Activated naive CD8-positive, alpha-beta T cell treated with anti-CD3 and anti-CD28 coated beads for 36 hours (primary cell): ENCODE measurements around the gene CATSPER3. TPM values are rescaled to one million over a fixed set of nuclear protein-coding genes. Genes with fewer than 3 reads are reported as not detected.

Experiments
- DNase-seq: peaks from one replicate; pipeline ENCODE4 v3.0.0; 2021
- H3K27ac Mint-ChIP-seq: one replicate; pipeline ENCODE4 v1.8.0; 2022; ENCODE audit warnings: mild to moderate bottlenecking, moderate library complexity, mixed read lengths
- H3K27me3 Mint-ChIP-seq: one replicate; pipeline ENCODE4 v1.8.0; 2022; ENCODE audit warnings: mild to moderate bottlenecking, mixed read lengths
- H3K36me3 Mint-ChIP-seq: one replicate; pipeline ENCODE4 v1.8.0; 2021; ENCODE audit warnings: mild to moderate bottlenecking, mixed read lengths
- H3K4me1 Mint-ChIP-seq: one replicate; pipeline ENCODE4 v1.8.0; 2021; ENCODE audit warnings: mixed read lengths
- H3K4me3 Mint-ChIP-seq: one replicate; pipeline ENCODE4 v1.8.0; 2022; ENCODE audit warnings: mild to moderate bottlenecking, moderate library complexity, mixed read lengths
- H3K9me3 Mint-ChIP-seq: one replicate; pipeline ENCODE4 v1.8.0; 2022; ENCODE audit warnings: mixed read lengths
- total RNA-seq, 2 experiments: library from RNA; stranded (reverse); gene quantifications; one replicate each; pipeline ENCODE4 v1.2.3, GENCODE V29; 2021

Gene CATSPER3
- total RNA-seq, 2 experiments from 2014 or later: 0.39 to 0.46 TPM

- Mint-ChIP-seq H3K36me3 (no peaks in the 10 kb centered on the region), H3K9me3 (no peaks in the 10 kb centered on the region), H3K4me1 (peaks cover 29% of the 10 kb centered on the region), H3K4me3 (no peak overlapping the region), H3K27ac (no peak overlapping the region), H3K27me3 (peaks cover 82% of the 10 kb centered on the region)
- DNase-seq: no peak
These were observed 67.9 kb downstream of the CATSPER3 start for GRCh38 chr5:135035678-135036030.

- Mint-ChIP-seq H3K27ac (no peak overlapping the region), H3K4me1 (peaks cover 22% of the 10 kb centered on the region), H3K36me3 (no peaks in the 10 kb centered on the region), H3K4me3 (no peak overlapping the region), H3K27me3 (peaks cover 82% of the 10 kb centered on the region), H3K9me3 (no peaks in the 10 kb centered on the region)
- DNase-seq: no peak
These were observed 68.7 kb downstream of the CATSPER3 start for GRCh38 chr5:135036405-135036804.

GRCh38 chr5:135037519-135038204 lies 70.0 kb downstream of the CATSPER3 start:
- DNase-seq: no peak
- Mint-ChIP-seq H3K27ac (no peak overlapping the region), H3K36me3 (no peaks in the 10 kb centered on the region), H3K4me1 (peaks cover 14% of the 10 kb centered on the region), H3K4me3 (no peak overlapping the region), H3K27me3 (peaks cover 82% of the 10 kb centered on the region), H3K9me3 (no peaks in the 10 kb centered on the region)

DNA sequence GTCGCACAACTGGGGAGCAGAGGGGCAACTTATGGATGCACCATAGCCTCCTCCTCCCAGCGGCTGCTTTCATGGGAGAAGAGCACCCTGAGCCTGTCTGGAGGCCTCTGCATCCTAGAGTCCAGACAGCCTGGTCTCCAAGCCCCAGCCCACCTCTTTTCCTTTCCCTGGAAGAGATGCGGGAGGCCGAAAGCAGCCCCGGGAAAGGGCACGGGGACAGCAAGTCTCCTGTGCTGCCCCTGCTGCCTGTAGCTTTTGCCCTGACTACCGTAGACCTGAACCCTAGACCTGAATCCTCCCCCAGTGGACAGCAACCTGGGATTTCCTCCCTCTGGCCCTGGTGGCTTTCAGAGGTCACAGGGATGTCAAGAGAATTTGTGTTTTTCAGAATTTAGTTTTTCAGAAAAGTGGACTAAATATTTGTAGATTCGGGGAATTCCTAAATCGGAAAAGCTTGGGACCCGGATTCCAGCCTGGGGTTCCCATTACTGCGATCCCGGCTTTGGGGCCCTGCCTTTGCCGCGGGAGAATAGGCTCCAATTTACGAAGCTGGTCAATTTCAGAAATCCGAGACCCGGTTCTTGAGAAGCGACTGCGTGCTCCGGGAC lies 70.6 kb downstream of the CATSPER3 start:
- peaks cover 84% of the 10 kb centered on the region for H3K27me3 Mint-ChIP-seq
- no peak for DNase-seq
- no peaks in the 10 kb centered on the region for H3K36me3 Mint-ChIP-seq
- H3K9me3 Mint-ChIP-seq: no peaks in the 10 kb centered on the region
- H3K4me1 Mint-ChIP-seq: peaks cover 10% of the 10 kb centered on the region
- H3K27ac Mint-ChIP-seq: no peak overlapping the region
- H3K4me3 Mint-ChIP-seq: no peak overlapping the region

- H3K36me3 Mint-ChIP-seq: no peaks in the 10 kb centered on the region
- no peak for DNase-seq
- no peak overlapping the region for H3K27ac Mint-ChIP-seq
- H3K27me3 Mint-ChIP-seq: peaks cover 87% of the 10 kb centered on the region
- H3K9me3 Mint-ChIP-seq: no peaks in the 10 kb centered on the region
- peaks cover 9% of the 10 kb centered on the region for H3K4me1 Mint-ChIP-seq
- H3K4me3 Mint-ChIP-seq: no peak overlapping the region
These were observed 71.1 kb downstream of the CATSPER3 start for GRCh38 chr5:135038813-135039270.

- H3K27ac Mint-ChIP-seq: no peak overlapping the region
- H3K36me3 Mint-ChIP-seq: no peaks in the 10 kb centered on the region
- H3K27me3 Mint-ChIP-seq: peaks cover 90% of the 10 kb centered on the region
- peaks cover 7% of the 10 kb centered on the region for H3K4me1 Mint-ChIP-seq
- DNase-seq: no peak
- H3K4me3 Mint-ChIP-seq: no peak overlapping the region
- H3K9me3 Mint-ChIP-seq: no peaks in the 10 kb centered on the region
These were observed 71.7 kb downstream of the CATSPER3 start for GRCh38 chr5:135039271-135040033.

- H3K27me3 Mint-ChIP-seq: peaks cover 89% of the 10 kb centered on the region
- DNase-seq: no peak
- H3K9me3 Mint-ChIP-seq: no peaks in the 10 kb centered on the region
- no peak overlapping the region for H3K27ac Mint-ChIP-seq
- H3K4me1 Mint-ChIP-seq: peaks cover 3% of the 10 kb centered on the region
- H3K4me3 Mint-ChIP-seq: no peak overlapping the region
- H3K36me3 Mint-ChIP-seq: no peaks in the 10 kb centered on the region
These were observed 72.3 kb downstream of the CATSPER3 start for GRCh38 chr5:135040034-135040332.

DNA sequence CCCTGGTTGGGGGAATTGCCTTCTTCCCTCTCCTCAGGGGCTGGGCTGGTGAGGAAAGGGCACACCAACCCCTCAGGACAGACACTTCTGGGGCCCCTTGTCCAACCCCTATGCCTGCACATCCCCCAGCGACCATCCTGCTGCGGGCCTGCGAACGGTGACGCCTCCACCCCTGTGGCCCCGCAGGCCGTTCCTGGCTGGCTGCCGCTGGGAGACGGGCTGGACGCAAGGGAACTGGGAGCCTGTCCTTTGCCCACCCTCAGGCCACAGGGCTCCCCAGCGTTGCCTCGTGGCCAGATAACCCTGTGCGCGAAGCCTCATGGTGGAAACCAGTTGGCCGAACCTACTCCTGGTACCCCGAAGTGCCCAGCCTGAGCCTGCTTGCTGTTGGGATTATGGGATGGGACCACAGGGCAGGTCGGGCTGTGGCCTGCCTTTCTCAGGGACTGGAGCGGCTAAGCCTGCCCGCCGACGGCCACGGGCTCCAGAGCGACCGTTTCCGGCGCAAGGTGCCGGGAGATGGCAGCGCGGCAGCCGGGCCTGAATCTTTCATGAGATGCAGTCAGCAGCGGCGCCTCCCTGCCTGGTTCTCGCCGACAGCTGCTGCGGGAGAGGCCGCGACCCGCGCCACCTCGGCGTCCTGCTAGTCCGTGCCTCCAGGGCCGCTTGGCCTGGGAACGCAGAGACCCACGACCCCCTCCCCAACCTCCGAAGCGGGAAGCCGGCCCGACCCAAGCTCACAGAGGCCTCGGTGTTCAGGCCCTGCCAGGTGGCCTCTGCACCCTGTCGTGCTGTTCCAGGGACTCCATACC lies 72.8 kb downstream of the CATSPER3 start:
- no peak overlapping the region for H3K27ac Mint-ChIP-seq
- no peaks in the 10 kb centered on the region for H3K36me3 Mint-ChIP-seq
- no peak overlapping the region for H3K4me3 Mint-ChIP-seq
- H3K27me3 Mint-ChIP-seq: peaks cover 88% of the 10 kb centered on the region
- DNase-seq: no peak
- peaks cover 2% of the 10 kb centered on the region for H3K4me1 Mint-ChIP-seq
- H3K9me3 Mint-ChIP-seq: no peaks in the 10 kb centered on the region

GRCh38 chr5:135041145-135041587 lies 73.5 kb downstream of the CATSPER3 start:
- peaks cover 81% of the 10 kb centered on the region for H3K27me3 Mint-ChIP-seq
- no peak for DNase-seq
- no peak overlapping the region for H3K27ac Mint-ChIP-seq
- no peak overlapping the region for H3K4me3 Mint-ChIP-seq
- no peaks in the 10 kb centered on the region for H3K9me3 Mint-ChIP-seq
- no peaks in the 10 kb centered on the region for H3K36me3 Mint-ChIP-seq
- H3K4me1 Mint-ChIP-seq: peaks cover 2% of the 10 kb centered on the region

GRCh38 chr5:135041726-135042125 lies 74.0 kb downstream of the CATSPER3 start:
- DNase-seq: no peak
- H3K27me3 Mint-ChIP-seq: peaks cover 80% of the 10 kb centered on the region
- H3K4me1 Mint-ChIP-seq: peaks cover 2% of the 10 kb centered on the region
- H3K4me3 Mint-ChIP-seq: no peak overlapping the region
- H3K27ac Mint-ChIP-seq: no peak overlapping the region
- H3K9me3 Mint-ChIP-seq: no peaks in the 10 kb centered on the region
- no peaks in the 10 kb centered on the region for H3K36me3 Mint-ChIP-seq

DNA sequence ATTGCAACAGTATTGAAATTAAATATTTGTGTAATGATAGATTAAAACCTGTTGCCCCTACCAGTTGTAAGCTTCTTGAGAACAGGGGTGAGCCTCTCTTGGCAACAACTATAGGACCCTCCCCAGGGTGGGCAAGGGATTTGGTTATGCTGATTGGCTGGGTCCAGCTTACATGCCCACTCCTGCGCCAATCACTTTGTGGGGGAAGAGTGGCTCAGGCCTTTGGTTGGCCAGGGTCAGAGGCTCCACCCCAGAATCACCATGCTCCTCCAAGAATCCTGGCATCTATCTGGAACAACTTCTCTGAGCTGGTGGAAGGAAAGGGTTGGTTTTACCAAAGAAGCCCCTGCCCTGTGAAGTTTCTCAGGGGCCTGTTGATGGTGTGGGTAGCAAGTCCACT lies 74.9 kb downstream of the CATSPER3 start:
- Mint-ChIP-seq H3K36me3 (no peaks in the 10 kb centered on the region), H3K4me3 (no peak overlapping the region), H3K9me3 (no peaks in the 10 kb centered on the region)

GRCh38 chr5:135045488-135045887 lies 77.8 kb downstream of the CATSPER3 start:
- H3K4me3 Mint-ChIP-seq: no peak overlapping the region
- no peaks in the 10 kb centered on the region for H3K36me3 Mint-ChIP-seq
- no peak for DNase-seq
- H3K27me3 Mint-ChIP-seq: peaks cover 72% of the 10 kb centered on the region
- H3K4me1 Mint-ChIP-seq: no peaks in the 10 kb centered on the region
- H3K27ac Mint-ChIP-seq: no peak overlapping the region
- H3K9me3 Mint-ChIP-seq: no peaks in the 10 kb centered on the region

More for the DNA sequence above, 74.9 kb downstream of the CATSPER3 start:
- DNase-seq: no peak
- Mint-ChIP-seq H3K27me3 (peaks cover 78% of the 10 kb centered on the region), H3K4me1 (peaks cover 2% of the 10 kb centered on the region), H3K27ac (no peak overlapping the region)

DNA sequence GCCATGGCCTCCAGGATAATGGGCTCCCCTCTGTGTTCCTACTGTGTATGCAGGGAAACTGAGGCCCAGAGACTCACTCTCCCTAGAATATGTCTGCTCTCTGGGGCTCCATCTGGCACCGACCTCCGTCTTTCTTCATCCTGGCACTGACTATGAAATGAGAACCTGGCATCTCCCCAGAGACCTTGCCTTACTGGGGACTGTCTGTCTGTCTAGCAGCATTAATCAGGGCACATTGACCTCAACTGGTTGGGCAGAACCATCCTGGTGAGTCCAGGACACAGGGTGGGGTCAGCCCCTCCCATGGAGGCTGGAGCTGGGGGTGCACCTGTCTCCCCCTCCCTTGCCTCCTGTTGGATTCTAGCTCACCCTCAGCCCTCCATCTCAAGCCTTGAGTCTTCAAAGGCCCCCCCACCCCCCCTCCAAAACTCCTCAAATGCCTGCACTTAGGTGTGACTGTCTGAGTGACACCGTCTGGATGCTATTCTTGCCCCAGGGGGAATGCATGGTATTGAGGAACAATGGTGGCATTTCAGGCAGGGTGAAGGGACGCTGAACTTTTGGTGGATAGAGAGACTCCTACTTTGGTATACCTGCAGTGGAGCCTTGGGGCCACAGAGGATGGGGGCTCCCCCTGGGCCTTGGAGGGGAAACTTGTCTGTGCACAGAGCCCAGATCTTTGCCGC lies 79.1 kb downstream of the CATSPER3 start:
- no peaks in the 10 kb centered on the region for H3K36me3 Mint-ChIP-seq
- no peaks in the 10 kb centered on the region for H3K9me3 Mint-ChIP-seq
- H3K4me3 Mint-ChIP-seq: no peak overlapping the region
- DNase-seq: no peak
- H3K27me3 Mint-ChIP-seq: peaks cover 71% of the 10 kb centered on the region
- H3K27ac Mint-ChIP-seq: no peak overlapping the region
- H3K4me1 Mint-ChIP-seq: no peaks in the 10 kb centered on the region

DNA sequence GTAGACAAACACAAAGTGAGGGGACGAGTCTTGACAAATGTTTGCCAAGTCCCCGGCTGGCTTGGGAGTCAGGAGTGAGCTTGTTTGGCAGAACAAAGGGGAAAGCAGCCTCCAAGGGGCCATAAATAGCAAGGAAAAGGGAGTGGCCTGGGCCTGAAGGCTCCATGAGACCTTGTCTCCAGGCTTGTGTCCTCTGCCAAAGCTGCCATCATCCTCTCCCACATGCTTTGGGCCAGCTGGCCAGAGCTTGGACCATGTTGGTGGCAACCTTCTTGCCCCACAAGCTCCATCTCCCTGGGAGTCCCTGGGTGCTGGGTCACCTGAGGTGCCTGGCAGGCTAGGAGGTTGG lies 79.6 kb downstream of the CATSPER3 start:
- H3K27me3 Mint-ChIP-seq: peaks cover 71% of the 10 kb centered on the region
- H3K36me3 Mint-ChIP-seq: no peaks in the 10 kb centered on the region
- no peaks in the 10 kb centered on the region for H3K4me1 Mint-ChIP-seq
- no peaks in the 10 kb centered on the region for H3K9me3 Mint-ChIP-seq
- no peak for DNase-seq
- H3K27ac Mint-ChIP-seq: no peak overlapping the region
- H3K4me3 Mint-ChIP-seq: no peak overlapping the region
